Astrocyte (in vitro differentiated cells and primary cell): ENCODE data around the gene USP15. TPM values are rescaled to one million over a fixed set of nuclear protein-coding genes. Genes with fewer than 3 reads are reported as not detected.

ENCODE experiments used
- DNase-seq: peaks from one replicate; pipeline ENCODE4 v3.0.0-alpha.2; 2010; ENCODE audit warnings: low read depth
- FAIRE-seq: peaks from 2 replicates; lab custom pipeline; 2011; peaks lifted over from hg19 to GRCh38; lab: Jason Lieb, UNC
- H2AFZ ChIP-seq: 2 replicates; pipeline ENCODE4 v1.6.0; 2012; ENCODE audit warnings: low read depth, low read length, inconsistent platforms
- H3K27ac ChIP-seq: 2 replicates; pipeline ENCODE4 v1.5.1; 2011; ENCODE audit warnings: low read depth, low read length, inconsistent platforms
- H3K27me3 ChIP-seq: 2 replicates; pipeline ENCODE4 v1.6.0; 2011; ENCODE audit warnings: low read length, inconsistent platforms; ENCODE audit not compliant: insufficient read depth
- H3K36me3 ChIP-seq: 2 replicates; pipeline ENCODE4 v1.5.1; 2011; ENCODE audit warnings: low read length, inconsistent platforms; ENCODE audit not compliant: insufficient read depth
- H3K4me1 ChIP-seq: 2 replicates; pipeline ENCODE4 v1.5.1; 2011; ENCODE audit warnings: low read length, inconsistent platforms; ENCODE audit not compliant: insufficient read depth
- H3K4me2 ChIP-seq: 2 replicates; pipeline ENCODE4 v1.6.0; 2012; ENCODE audit warnings: low read length, inconsistent platforms
- H3K4me3 ChIP-seq: 2 replicates; pipeline ENCODE4 v1.5.1; 2011; ENCODE audit warnings: low read depth, mild to moderate bottlenecking, low read length, inconsistent platforms; ENCODE audit not compliant: insufficient read depth
- H3K79me2 ChIP-seq: 2 replicates; pipeline ENCODE4 v1.6.0; 2012; ENCODE audit warnings: mild to moderate bottlenecking, low read length, inconsistent platforms; ENCODE audit not compliant: insufficient read depth
- H3K9ac ChIP-seq: 2 replicates; pipeline ENCODE4 v1.6.0; 2012; ENCODE audit warnings: mild to moderate bottlenecking, low read length, inconsistent platforms
- H3K9me3 ChIP-seq: 2 replicates; pipeline ENCODE4 v1.5.1; 2012; ENCODE audit warnings: low read depth, mild to moderate bottlenecking, low read length, inconsistent platforms; ENCODE audit not compliant: insufficient read depth
- H4K20me1 ChIP-seq: 2 replicates; pipeline ENCODE4 v1.6.0; 2012; ENCODE audit warnings: low read length, inconsistent platforms; ENCODE audit not compliant: insufficient read depth
- H3K27ac Mint-ChIP-seq: one replicate; pipeline ENCODE4 v1.8.0; 2021; ENCODE audit warnings: mild to moderate bottlenecking, mixed read lengths; ENCODE audit not compliant: unreplicated experiment
- H3K27me3 Mint-ChIP-seq: one replicate; pipeline ENCODE4 v1.8.0; 2021; ENCODE audit warnings: low read depth, mixed read lengths; ENCODE audit not compliant: unreplicated experiment
- H3K36me3 Mint-ChIP-seq: one replicate; pipeline ENCODE4 v1.8.0; 2021; ENCODE audit warnings: low read depth, mixed read lengths; ENCODE audit not compliant: unreplicated experiment
- H3K4me1 Mint-ChIP-seq: one replicate; pipeline ENCODE4 v1.8.0; 2021; ENCODE audit warnings: low read depth, mixed read lengths; ENCODE audit not compliant: unreplicated experiment
- H3K4me3 Mint-ChIP-seq: one replicate; pipeline ENCODE4 v1.8.0; 2021; ENCODE audit warnings: mild to moderate bottlenecking, moderate library complexity, mixed read lengths; ENCODE audit not compliant: unreplicated experiment
- H3K9me3 Mint-ChIP-seq: one replicate; pipeline ENCODE4 v1.8.0; 2021; ENCODE audit warnings: mild to moderate bottlenecking, mixed read lengths; ENCODE audit not compliant: unreplicated experiment
- EZH2 ChIP-seq: IDR thresholded peaks from 2 replicates; pipeline ENCODE4 v1.6.1; 2012; ENCODE audit warnings: mild to moderate bottlenecking, low read length, inconsistent platforms; ENCODE audit not compliant: insufficient read depth
- total RNA-seq: library from RNA; stranded (reverse); gene quantifications from 2 replicates; pipeline ENCODE4 v1.2.1, GENCODE V29; 2021
- TF ChIP-seq, protein P1 (sequence below): IDR thresholded peaks from 2 replicates; pipeline ENCODE4 v1.5.1; 2011; ENCODE audit warnings: low read depth, mild to moderate bottlenecking, inconsistent platforms, low read length, moderate library complexity; ENCODE audit not compliant: insufficient read depth

The USP15 gene
- total RNA-seq, 1 donor from 2014 or later, result 81.9 TPM

DNA sequence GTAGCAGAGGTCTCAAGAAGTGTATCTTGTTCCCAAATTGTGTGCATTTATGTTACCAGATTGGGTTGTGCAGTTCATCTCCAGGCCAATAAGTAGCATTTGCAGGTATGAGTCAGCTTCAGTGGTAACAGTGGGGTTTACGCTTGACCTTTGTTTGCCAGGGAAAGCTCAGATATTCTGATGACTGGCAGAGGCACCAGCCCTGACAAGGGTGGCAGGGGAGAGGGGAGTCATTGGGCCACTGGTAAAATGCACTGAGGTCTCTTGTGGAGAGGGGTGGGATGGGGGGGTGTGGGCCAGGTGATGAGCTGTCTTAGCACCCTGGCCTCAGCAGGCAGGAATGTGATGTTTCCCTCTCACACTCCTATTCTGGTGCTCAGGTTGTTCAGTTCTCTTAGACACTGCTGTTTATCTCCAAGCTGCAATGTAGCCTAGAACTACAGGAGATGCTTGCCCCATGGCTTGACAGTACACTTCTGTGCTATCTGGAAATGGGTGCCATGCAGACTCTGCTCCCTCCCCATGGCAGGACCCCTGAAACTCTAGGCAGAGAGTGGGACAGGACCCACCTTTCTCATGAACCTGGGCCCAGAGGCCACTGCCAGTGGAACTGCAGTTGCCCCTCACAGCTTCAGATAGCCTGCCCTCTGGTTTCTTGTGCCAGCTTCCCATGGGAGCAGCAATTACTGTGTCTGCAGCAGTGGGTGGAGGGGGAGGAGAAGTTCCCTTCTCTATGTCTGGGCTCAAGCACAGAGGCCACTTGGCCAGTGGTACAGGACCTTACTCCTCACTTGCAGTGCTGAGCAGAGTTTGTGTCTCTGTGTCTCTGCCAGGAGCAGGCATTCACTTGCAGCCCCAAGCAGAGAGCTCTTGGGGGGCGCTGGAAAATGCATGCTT is 31.9 kb downstream of the USP15 start:
- Histone ChIP-seq H3K27ac (no peak overlapping the region), H3K36me3 (peaks cover 3% of the 10 kb centered on the region), H3K79me2 (peaks cover 79% of the 10 kb centered on the region), H3K9me3 (no peaks in the 10 kb centered on the region), H2AFZ (no peak overlapping the region), H3K4me3 (no peak overlapping the region), H3K27me3 (no peaks in the 10 kb centered on the region), H4K20me1 (peaks cover 83% of the 10 kb centered on the region), H3K4me2 (peak overlapping the region; percentile 11), H3K9ac (no peak overlapping the region), H3K4me1 (peaks cover 13% of the 10 kb centered on the region)
- Mint-ChIP-seq H3K4me1 (peaks cover 41% of the 10 kb centered on the region), H3K36me3 (peaks cover 22% of the 10 kb centered on the region), H3K9me3 (no peaks in the 10 kb centered on the region), H3K27ac (peak overlapping the region; percentile 78), H3K4me3 (no peak overlapping the region), H3K27me3 (no peaks in the 10 kb centered on the region)
- TF ChIP-seq, protein P1, sequence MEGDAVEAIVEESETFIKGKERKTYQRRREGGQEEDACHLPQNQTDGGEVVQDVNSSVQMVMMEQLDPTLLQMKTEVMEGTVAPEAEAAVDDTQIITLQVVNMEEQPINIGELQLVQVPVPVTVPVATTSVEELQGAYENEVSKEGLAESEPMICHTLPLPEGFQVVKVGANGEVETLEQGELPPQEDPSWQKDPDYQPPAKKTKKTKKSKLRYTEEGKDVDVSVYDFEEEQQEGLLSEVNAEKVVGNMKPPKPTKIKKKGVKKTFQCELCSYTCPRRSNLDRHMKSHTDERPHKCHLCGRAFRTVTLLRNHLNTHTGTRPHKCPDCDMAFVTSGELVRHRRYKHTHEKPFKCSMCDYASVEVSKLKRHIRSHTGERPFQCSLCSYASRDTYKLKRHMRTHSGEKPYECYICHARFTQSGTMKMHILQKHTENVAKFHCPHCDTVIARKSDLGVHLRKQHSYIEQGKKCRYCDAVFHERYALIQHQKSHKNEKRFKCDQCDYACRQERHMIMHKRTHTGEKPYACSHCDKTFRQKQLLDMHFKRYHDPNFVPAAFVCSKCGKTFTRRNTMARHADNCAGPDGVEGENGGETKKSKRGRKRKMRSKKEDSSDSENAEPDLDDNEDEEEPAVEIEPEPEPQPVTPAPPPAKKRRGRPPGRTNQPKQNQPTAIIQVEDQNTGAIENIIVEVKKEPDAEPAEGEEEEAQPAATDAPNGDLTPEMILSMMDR, result no peak
- no peak for TF ChIP-seq EZH2
- no peak for FAIRE-seq
- peak; percentile 49 for DNase-seq

DNA sequence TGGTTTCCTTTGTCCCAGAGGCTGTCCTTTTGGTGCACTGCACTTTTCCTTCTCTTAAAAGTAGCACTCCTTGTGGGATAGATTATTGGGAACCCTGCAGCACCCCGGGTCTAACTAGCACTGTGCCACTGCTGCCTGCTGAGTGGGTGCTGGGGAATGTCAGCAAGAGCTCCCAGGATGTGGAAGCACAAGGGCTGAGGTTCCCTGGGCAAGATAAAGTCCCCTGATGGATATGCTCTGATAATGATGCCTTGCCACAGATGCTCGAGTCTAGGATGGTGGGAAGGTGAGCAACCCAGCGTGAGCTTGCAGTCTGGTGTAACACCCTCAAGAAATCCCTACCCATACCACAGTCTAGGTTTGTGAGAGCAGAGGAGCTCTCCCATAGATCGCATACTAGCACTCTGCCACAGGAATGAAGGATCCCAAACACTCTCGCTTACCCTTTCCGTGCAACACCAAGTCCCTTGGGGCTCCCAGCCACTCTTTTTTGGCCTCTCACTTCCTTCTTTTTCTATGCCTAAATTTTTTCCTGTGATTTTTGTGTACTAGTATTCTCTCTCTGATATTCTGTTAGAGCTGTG is 32.6 kb downstream of the USP15 start:
- Histone ChIP-seq H3K4me1 (peaks cover 13% of the 10 kb centered on the region), H2AFZ (no peak overlapping the region), H3K4me2 (no peak overlapping the region), H3K79me2 (peaks cover 75% of the 10 kb centered on the region), H3K9ac (no peak overlapping the region), H3K4me3 (no peak overlapping the region), H3K36me3 (peaks cover 3% of the 10 kb centered on the region), H4K20me1 (peaks cover 77% of the 10 kb centered on the region), H3K27ac (no peak overlapping the region), H3K9me3 (no peaks in the 10 kb centered on the region), H3K27me3 (no peaks in the 10 kb centered on the region)
- Mint-ChIP-seq H3K4me1 (peaks cover 43% of the 10 kb centered on the region), H3K36me3 (peaks cover 24% of the 10 kb centered on the region), H3K9me3 (no peaks in the 10 kb centered on the region), H3K27ac (no peak overlapping the region), H3K4me3 (no peak overlapping the region), H3K27me3 (no peaks in the 10 kb centered on the region)
- FAIRE-seq, result no peak
- no peak for TF ChIP-seq EZH2
- TF ChIP-seq, protein P1, result no peak
- peak; percentile 15 for DNase-seq
